ENCODE results near the gene CTBS.

- TF ChIP-seq SUZ12 (IDR thresholded peaks at IDR 0.05; ENCODE audit: extremely low read depth, insufficient read depth, insufficient read length) (no peak), ZNF274 (IDR thresholded peaks at IDR 0.05; ENCODE audit: low read depth, low read length) (no peak)
Measured at GRCh38 chr1:84508510-84508909, 65.7 kb downstream of the CTBS start.

Measured in NT2/D1 (cell line).